Fibroblast of lung (primary cell): ENCODE data around the gene COL25A1.

Source experiments
- EZH2 ChIP-seq: IDR thresholded peaks from 2 replicates; pipeline ENCODE4 v1.5.1; 2012; ENCODE audit warnings: low read length, control low read depth, mild to moderate bottlenecking; ENCODE audit errors: missing control alignments
- TF ChIP-seq, protein P1 (sequence below), 2 donors: IDR thresholded peaks in 1 of 2; conservative IDR thresholded peaks in 1 of 2; 1 replicate in 1 of 2; 2 replicates in 1 of 2; pipeline ENCODE4 v1.5.1; 2011 to 2012; ENCODE audit warnings: low read length in 2 of 2, control low read depth in 1 of 2, inconsistent platforms in 1 of 2, low read depth in 1 of 2, mild to moderate bottlenecking in 1 of 2

DNA sequence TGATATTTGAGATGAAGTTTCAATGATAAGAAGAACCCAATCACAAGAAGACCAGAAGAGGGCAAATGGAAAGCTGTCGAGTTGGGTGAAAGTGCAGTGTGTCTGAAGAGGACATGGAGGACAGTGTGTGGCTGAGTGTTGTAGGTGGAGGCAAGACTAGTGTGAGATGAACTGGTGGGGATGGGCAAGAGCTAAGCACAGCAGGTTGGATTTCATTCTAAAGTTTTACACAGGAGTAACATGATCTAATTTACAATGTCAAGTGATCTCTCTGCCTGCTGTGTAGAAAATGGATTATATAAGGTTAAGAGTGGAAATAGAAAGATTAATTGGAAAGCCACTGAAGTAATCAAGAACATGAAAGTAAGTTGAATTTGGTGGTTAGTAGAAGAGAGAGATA, 331.0 kb downstream of the COL25A1 start:
- TF ChIP-seq, protein P1, sequence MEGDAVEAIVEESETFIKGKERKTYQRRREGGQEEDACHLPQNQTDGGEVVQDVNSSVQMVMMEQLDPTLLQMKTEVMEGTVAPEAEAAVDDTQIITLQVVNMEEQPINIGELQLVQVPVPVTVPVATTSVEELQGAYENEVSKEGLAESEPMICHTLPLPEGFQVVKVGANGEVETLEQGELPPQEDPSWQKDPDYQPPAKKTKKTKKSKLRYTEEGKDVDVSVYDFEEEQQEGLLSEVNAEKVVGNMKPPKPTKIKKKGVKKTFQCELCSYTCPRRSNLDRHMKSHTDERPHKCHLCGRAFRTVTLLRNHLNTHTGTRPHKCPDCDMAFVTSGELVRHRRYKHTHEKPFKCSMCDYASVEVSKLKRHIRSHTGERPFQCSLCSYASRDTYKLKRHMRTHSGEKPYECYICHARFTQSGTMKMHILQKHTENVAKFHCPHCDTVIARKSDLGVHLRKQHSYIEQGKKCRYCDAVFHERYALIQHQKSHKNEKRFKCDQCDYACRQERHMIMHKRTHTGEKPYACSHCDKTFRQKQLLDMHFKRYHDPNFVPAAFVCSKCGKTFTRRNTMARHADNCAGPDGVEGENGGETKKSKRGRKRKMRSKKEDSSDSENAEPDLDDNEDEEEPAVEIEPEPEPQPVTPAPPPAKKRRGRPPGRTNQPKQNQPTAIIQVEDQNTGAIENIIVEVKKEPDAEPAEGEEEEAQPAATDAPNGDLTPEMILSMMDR (conservative IDR thresholded peaks at IDR 0.05 in 1 of 2, IDR thresholded peaks at IDR 0.05 in 1 of 2; ENCODE audit: low read depth in 1 of 2, low read length in 2 of 2), result no peak
- no peak for TF ChIP-seq EZH2
